ENCODE data around the gene ADGRV1.

DNA sequence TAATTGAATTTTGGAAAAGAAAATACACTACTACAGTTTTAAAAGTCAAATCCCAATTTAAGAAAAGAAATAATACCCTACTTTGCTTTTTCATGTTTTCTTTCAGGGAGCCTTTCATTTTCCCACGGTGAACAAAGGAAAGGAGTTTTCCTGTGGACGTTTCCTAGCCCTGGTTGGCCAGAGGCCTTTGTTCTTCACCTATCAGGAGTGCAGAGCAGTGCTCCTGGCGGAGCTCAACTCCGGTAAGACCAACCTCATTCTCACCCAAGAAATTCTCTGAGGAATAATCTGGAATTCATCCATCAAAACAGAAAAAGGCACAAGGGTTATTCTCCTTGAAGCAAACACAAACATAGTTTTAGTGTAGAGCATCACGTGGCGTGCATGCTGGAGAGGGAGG, 248.9 kb downstream of the ADGRV1 start:
- no peak for TF ChIP-seq EZH2 (IDR thresholded peaks at IDR 0.05; ENCODE audit: borderline replicate concordance, low read depth, low read length, poor library complexity, severe bottlenecking)
- TF ChIP-seq, protein P1, sequence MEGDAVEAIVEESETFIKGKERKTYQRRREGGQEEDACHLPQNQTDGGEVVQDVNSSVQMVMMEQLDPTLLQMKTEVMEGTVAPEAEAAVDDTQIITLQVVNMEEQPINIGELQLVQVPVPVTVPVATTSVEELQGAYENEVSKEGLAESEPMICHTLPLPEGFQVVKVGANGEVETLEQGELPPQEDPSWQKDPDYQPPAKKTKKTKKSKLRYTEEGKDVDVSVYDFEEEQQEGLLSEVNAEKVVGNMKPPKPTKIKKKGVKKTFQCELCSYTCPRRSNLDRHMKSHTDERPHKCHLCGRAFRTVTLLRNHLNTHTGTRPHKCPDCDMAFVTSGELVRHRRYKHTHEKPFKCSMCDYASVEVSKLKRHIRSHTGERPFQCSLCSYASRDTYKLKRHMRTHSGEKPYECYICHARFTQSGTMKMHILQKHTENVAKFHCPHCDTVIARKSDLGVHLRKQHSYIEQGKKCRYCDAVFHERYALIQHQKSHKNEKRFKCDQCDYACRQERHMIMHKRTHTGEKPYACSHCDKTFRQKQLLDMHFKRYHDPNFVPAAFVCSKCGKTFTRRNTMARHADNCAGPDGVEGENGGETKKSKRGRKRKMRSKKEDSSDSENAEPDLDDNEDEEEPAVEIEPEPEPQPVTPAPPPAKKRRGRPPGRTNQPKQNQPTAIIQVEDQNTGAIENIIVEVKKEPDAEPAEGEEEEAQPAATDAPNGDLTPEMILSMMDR (conservative IDR thresholded peaks at IDR 0.05; ENCODE audit: low read depth, low read length), result no peak

Data from A673 (cell line).